ENCODE results near the gene BMPR1B. TPM values are rescaled to one million over a fixed set of nuclear protein-coding genes. Genes with fewer than 3 reads are reported as not detected.

Gene BMPR1B
- total and polyA plus RNA-seq, 2 of the 8 experiments (the other 6 are each of a cell fraction or from before 2014, with no cell fraction given): 0.14 to 1.1 TPM

DNA sequence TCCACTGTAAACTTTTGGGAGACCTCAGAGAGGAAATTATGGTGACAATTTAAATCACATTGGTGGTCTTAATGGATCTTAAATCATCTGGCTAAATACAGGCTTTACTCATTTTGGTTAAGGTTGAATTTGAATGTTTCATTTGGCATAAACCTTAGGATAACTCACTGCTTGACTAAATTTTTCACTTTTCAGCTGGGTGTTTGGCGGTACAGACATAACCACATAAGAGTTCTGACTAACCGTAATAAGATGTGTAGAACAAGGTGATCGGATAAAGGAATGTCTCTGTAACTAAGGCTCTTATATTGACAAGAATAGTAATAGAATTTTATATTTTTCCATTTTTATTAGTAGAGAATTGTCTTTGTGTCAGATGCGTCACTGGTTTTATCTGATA, 281.0 kb downstream of the BMPR1B start:
- H3K4me1 ChIP-seq (replicated peaks in 1 of 4; ENCODE audit: control insufficient read depth in 3 of 4, insufficient read depth in 4 of 4, low read length in 3 of 4): no peaks in the 10 kb centered on the region
- no peak overlapping the region for H3K4ac ChIP-seq (replicated peaks; ENCODE audit: insufficient read length, low read depth, low read length)
- H2BK5ac ChIP-seq (ENCODE audit: low read depth, low read length): no peak overlapping the region
- no peak overlapping the region for H3K4me3 ChIP-seq (ENCODE audit: extremely low read depth in 1 of 4, insufficient read depth in 2 of 4, low read depth in 3 of 4, low read length in 4 of 4)
- H3K14ac ChIP-seq (ENCODE audit: insufficient read length): no peak overlapping the region
- no peak overlapping the region for H3K18ac ChIP-seq (ENCODE audit: extremely low read depth, low read length)
- H3K27ac ChIP-seq (ENCODE audit: low read depth, low read length): no peak overlapping the region
- no peaks in the 10 kb centered on the region for H3K79me2 ChIP-seq (ENCODE audit: control insufficient read depth in 1 of 2, insufficient read depth in 2 of 2, low read length in 2 of 2)
- H3K79me1 ChIP-seq (ENCODE audit: low read depth, low read length): no peaks in the 10 kb centered on the region
- H3K4me2 ChIP-seq (ENCODE audit: insufficient read depth in 1 of 2, low read depth in 2 of 2, low read length in 2 of 2): no peak overlapping the region
- H4K91ac ChIP-seq (replicated peaks; ENCODE audit: insufficient read length, low read length): no peak overlapping the region
- H4K8ac ChIP-seq (ENCODE audit: extremely low read depth, insufficient read depth, low read length): no peak overlapping the region
- no peak overlapping the region for H2BK120ac ChIP-seq (replicated peaks; ENCODE audit: low read depth, low read length)
- no peak overlapping the region for H2BK15ac ChIP-seq (ENCODE audit: low read length)
- H3K23ac ChIP-seq (ENCODE audit: insufficient read length): no peak overlapping the region
- no peak overlapping the region for H4K5ac ChIP-seq (ENCODE audit: insufficient read length, low read depth, low read length)
- H3K9ac ChIP-seq (replicated peaks in 1 of 4; ENCODE audit: extremely low read depth in 1 of 4, low read depth in 3 of 4, low read length in 3 of 4): no peak overlapping the region
- H3K23me2 ChIP-seq (ENCODE audit: low read depth, low read length): no peaks in the 10 kb centered on the region
- WGBS, 2 experiments (ENCODE audit: extremely low coverage in 1 of 2, insufficient coverage in 1 of 2, insufficient read length in 1 of 2, insufficient replicate concordance in 2 of 2, low coverage in 1 of 2, low lambda C conversion rate in 2 of 2, missing lambda C conversion rate in 1 of 2): 88% methylated on average over 4 of the region's 4 CpGs; no CpG with 5 or more reads in 1 of the 2 experiments
- no peak overlapping the region for H3K56ac ChIP-seq (replicated peaks; ENCODE audit: insufficient read length, low read depth, low read length)
- no peak for FAIRE-seq
- no peak overlapping the region for H2BK20ac ChIP-seq (ENCODE audit: low read length)
- no peaks in the 10 kb centered on the region for H4K20me1 ChIP-seq (replicated peaks in 1 of 2; ENCODE audit: control insufficient read depth in 1 of 2, insufficient read depth in 2 of 2, low read length in 2 of 2)
- H2AFZ ChIP-seq (ENCODE audit: low read length): no peak overlapping the region
- H2BK12ac ChIP-seq (ENCODE audit: low read depth, low read length): no peak overlapping the region
- no peak for DNase-seq (ENCODE audit: low read depth in 1 of 2, low spot score in 2 of 2)
- H3K27me3 ChIP-seq (replicated peaks in 1 of 4; ENCODE audit: control insufficient read depth in 3 of 4, extremely low read depth in 1 of 4, insufficient read depth in 3 of 4, low read length in 3 of 4): no peaks in the 10 kb centered on the region
- no peaks in the 10 kb centered on the region for H3K9me3 ChIP-seq (ENCODE audit: insufficient read depth in 2 of 2, low read depth in 1 of 2, low read length in 1 of 2)
- H2AK5ac ChIP-seq (ENCODE audit: low read depth, low read length): no peak overlapping the region
- ChIA-PET CTCF (ENCODE audit: partially characterized antibody) (no interaction called here), POLR2A (ENCODE audit: partially characterized antibody) (no interaction called here)
- no peaks in the 10 kb centered on the region for H3K36me3 ChIP-seq (ENCODE audit: control insufficient read depth in 2 of 4, insufficient read depth in 4 of 4, low read length in 3 of 4)
- TF ChIP-seq SAP30 (IDR thresholded peaks at IDR 0.05; ENCODE audit: insufficient read depth, insufficient replicate concordance, low read length) (no peak), BCL11A (IDR thresholded peaks at IDR 0.05; ENCODE audit: low read depth in 2 of 2, low read length in 2 of 2) (no peak), POLR2A (IDR thresholded peaks at IDR 0.05; ENCODE audit: control extremely low read depth in 1 of 2, low read depth in 2 of 2, low read length in 2 of 2) (no peak), EZH2 (IDR thresholded peaks at IDR 0.05; ENCODE audit: low read depth, low read length, severe bottlenecking) (no peak), SRF (IDR thresholded peaks at IDR 0.05; ENCODE audit: low read depth, low read length) (no peak)

Measured in H1 (cell line).